HUES6 (cell line): Measurements from ENCODE around the gene GSTA1.
"Not testable (repeated sequence)": the region's sequence is repeated elsewhere in the genome, so short reads cannot be mapped to it uniquely, and the experiment has no call there.

ENCODE experiments used
- H3K27ac ChIP-seq: 2 replicates; pipeline ENCODE4 v1.7.0; 2013; ENCODE audit warnings: low read depth, mild to moderate bottlenecking, low read length, inconsistent platforms
- H3K27me3 ChIP-seq: 2 replicates; pipeline ENCODE4 v1.6.1; 2013; ENCODE audit warnings: low read length; ENCODE audit not compliant: control insufficient read depth, insufficient read depth
- H3K36me3 ChIP-seq: 2 replicates; pipeline ENCODE4 v1.6.1; 2013; ENCODE audit warnings: low read length; ENCODE audit not compliant: control insufficient read depth, insufficient read depth
- H3K4me1 ChIP-seq: 2 replicates; pipeline ENCODE4 v1.6.1; 2013; ENCODE audit warnings: low read length; ENCODE audit not compliant: control insufficient read depth, insufficient read depth
- H3K4me3 ChIP-seq: 2 replicates; pipeline ENCODE4 v1.5.1; 2013; ENCODE audit warnings: low read depth, low read length
- H3K9ac ChIP-seq: one replicate; pipeline ENCODE4 v1.6.1; 2013; ENCODE audit warnings: mild to moderate bottlenecking, low read length
- H3K9me3 ChIP-seq: 2 replicates; pipeline ENCODE4 v1.6.1; 2013; ENCODE audit warnings: low read depth, low read length; ENCODE audit not compliant: control insufficient read depth, insufficient read depth

Gene GSTA1

GRCh38 chr6:52752310-52752709 lies 51.3 kb downstream of the GSTA1 start:
- Histone ChIP-seq H3K36me3 (no peaks in the 10 kb centered on the region), H3K4me3 (no peak overlapping the region), H3K4me1 (0 out of 2 replicates have a peak, but pooled peaks cover 7% of the 10 kb centered on the region), H3K9me3 (peaks cover 14% of the 10 kb centered on the region), H3K27me3 (no peaks in the 10 kb centered on the region), H3K27ac (no peak overlapping the region), H3K9ac (no peak overlapping the region)

DNA sequence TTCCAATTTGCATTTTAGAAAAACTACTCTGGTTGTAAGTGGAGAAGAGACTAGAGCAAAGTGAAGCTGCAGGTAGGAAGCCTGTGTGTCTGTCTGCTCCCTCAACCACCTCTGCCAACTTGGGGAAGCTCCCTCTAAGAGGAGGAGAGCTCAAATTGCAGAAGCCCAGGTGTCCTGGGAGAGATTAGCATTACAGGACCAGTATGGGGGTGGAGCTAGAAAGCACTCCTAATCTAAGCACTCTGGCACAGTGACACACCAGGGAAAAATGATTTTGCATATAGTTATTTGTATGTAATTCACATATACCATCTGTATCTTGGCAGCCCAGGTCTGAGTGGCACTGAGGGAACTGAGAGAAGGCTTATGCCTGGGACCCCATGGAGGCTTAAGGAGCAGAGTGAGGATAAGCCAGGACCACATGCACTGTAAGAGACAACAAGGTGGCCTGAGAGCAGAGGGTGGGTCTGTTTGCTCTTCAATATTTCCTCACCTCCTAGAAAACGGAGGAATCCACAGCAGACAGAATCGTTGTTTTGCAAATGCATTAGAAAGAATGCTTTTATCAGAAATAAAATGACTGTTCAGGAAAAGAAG lies 54.0 kb downstream of the GSTA1 start:
- H3K4me1 ChIP-seq: 0 out of 2 replicates have a peak, but pooled peaks cover 7% of the 10 kb centered on the region
- no peak overlapping the region for H3K4me3 ChIP-seq
- H3K36me3 ChIP-seq: no peaks in the 10 kb centered on the region
- H3K27me3 ChIP-seq: no peaks in the 10 kb centered on the region
- H3K9ac ChIP-seq: no peak overlapping the region
- H3K9me3 ChIP-seq: peaks cover 14% of the 10 kb centered on the region
- H3K27ac ChIP-seq: no peak overlapping the region

- not testable (repeated sequence) for H3K4me1 ChIP-seq, H3K27ac ChIP-seq, H3K4me3 ChIP-seq, H3K27me3 ChIP-seq, H3K9ac ChIP-seq, H3K36me3 ChIP-seq
- peaks cover 14% of the 10 kb centered on the region for H3K9me3 ChIP-seq
Measured at GRCh38 chr6:52747301-52747700, 56.3 kb downstream of the GSTA1 start.

GRCh38 chr6:52746213-52746612 lies 57.4 kb downstream of the GSTA1 start:
- Histone ChIP-seq H3K4me1 (0 out of 2 replicates have a peak, but pooled peaks cover 7% of the 10 kb centered on the region), H3K4me3 (no peak overlapping the region), H3K27ac (no peak overlapping the region), H3K9ac (no peak overlapping the region), H3K27me3 (no peaks in the 10 kb centered on the region), H3K9me3 (peaks cover 9% of the 10 kb centered on the region; the same call in 1 of the 2 replicates), H3K36me3 (no peaks in the 10 kb centered on the region)

- H3K9ac ChIP-seq: no peak overlapping the region
- no peaks in the 10 kb centered on the region for H3K27me3 ChIP-seq
- peaks cover 5% of the 10 kb centered on the region for H3K9me3 ChIP-seq
- H3K4me1 ChIP-seq: 0 out of 2 replicates have a peak, but pooled peaks cover 7% of the 10 kb centered on the region
- no peak overlapping the region for H3K27ac ChIP-seq
- no peaks in the 10 kb centered on the region for H3K36me3 ChIP-seq
- H3K4me3 ChIP-seq: no peak overlapping the region
Measured at GRCh38 chr6:52745764-52746201, 57.8 kb downstream of the GSTA1 start.

DNA sequence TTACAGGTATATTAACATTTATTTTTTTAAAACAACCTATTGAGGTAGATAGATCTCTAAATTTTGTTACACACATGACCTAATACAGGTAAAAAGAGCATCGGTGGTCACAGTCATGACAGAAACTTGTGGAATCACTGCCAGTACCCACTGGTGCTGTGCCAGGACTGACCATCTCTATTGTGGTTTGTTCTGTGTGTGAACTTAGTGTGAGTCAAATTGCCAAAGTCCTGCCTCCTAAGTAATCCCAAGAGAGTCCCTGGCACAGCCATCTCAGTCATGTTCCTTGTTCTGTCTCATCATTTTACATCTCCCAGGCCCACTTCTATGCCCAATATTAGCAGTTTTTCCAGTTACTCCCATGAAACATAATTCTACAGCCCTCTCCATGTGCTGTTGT lies 61.7 kb downstream of the GSTA1 start:
- Histone ChIP-seq H3K36me3 (no peaks in the 10 kb centered on the region), H3K4me1 (no peaks in the 10 kb centered on the region; the same call in none of the 2 replicates), H3K27ac (no peak overlapping the region), H3K4me3 (no peak overlapping the region), H3K9ac (no peak overlapping the region), H3K27me3 (no peaks in the 10 kb centered on the region), H3K9me3 (peaks cover 9% of the 10 kb centered on the region)
